NCI-H1417 (cell line): ENCODE results near the gene OSBPL1A.

Experiments used
- DNase-seq, 3 experiments: peaks; one replicate each; lab custom pipeline; 2025; lab: John Stamatoyannopoulos, UW

OSBPL1A gene

GRCh38 chr18:24219561-24220317, 177.9 kb downstream of the OSBPL1A start:
- DNase-seq = peak; percentile 32 to 92 (median 59)

- no peak for DNase-seq
Measured at GRCh38 chr18:24214913-24215312, 182.7 kb downstream of the OSBPL1A start.

GRCh38 chr18:24214144-24214543, 183.5 kb downstream of the OSBPL1A start:
- peak in 1 of 3 experiments; percentile 18 for DNase-seq

DNA sequence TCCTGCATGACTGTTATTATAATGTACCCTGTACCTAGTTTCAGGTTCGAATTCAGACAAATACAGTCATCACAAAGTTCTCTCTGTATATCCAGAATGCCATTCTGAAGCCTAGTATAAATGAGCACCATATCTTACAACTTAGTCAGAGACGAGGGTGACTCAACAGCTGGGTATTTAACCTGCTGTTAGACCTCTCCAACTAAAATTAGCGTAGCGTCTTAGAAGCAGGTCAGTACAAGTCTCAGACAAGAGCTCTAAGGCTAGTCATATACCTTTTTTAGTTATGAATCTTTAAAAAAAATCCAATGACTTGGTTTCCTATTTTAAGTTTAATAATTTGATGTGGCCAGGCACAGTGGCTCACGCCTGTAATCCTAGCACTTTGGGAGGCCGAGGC, 184.7 kb downstream of the OSBPL1A start:
- DNase-seq = no peak

DNA sequence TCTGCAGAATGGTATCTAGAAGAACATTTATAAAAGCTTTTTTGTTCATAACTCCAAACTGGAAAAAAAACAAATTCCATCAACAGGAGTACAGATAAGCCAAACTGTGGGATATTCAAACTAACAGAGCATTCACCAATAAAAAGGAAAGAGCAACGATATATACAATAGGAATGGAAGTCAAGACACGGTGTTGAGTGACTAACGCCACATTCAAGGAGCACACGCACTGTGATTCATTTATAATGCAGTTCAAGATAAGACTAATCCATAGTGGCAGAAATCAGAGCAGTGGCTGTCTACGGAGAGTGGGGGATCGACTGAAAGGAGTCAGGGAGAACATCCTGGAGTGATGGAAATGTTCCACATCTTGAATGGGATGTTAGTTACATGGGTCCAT, 188.1 kb downstream of the OSBPL1A start:
- no peak for DNase-seq

GRCh38 chr18:24208270-24209035, 189.2 kb downstream of the OSBPL1A start:
- peak in 1 of 3 experiments; percentile 12 for DNase-seq

- DNase-seq = no peak
Measured at GRCh38 chr18:24204904-24205303, 192.7 kb downstream of the OSBPL1A start.

DNA sequence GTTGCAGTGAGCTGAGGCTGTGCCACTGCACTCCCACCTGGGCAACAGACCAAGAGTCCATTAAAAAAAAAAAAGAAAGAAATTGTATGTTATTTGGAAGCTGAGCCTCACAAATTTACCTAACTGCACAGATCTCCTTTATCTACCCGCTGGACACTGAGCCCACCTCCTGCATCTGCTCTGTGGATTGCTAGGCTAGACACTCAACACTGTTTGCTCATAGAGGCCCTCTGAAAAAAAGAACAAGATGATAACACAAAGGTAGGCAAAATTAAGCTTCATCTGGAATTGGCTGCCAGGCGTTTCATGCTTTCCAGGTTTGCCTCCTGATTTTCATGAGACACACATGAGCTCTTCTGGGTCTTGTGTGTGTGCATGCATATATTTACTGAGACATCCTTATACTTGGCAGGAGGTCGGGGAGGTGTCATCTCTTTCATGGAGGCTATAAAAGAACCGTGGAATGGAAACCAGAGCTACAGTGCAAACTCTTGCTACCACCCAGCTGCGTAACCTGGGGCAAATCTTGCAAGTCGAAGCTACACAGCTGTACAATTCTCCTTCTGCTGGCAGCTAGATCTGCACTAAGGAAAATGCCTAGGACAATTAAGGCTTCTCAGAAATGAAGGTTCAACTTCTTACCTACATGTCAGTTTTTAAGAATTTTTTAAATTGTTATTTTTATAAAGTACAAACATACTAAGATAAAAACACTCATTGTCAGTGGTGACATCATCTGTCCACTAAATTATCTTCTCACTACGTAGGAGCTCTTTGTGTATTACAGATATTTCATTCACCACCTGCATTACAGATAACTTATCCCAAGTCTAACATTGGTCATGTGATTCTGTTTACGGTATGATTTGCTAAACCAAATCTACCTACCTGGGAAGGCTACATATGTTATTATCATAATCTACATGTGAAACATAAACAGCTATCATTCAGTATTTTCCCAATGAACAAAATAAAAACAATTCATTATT, 195.6 kb downstream of the OSBPL1A start:
- no peak for DNase-seq

DNA sequence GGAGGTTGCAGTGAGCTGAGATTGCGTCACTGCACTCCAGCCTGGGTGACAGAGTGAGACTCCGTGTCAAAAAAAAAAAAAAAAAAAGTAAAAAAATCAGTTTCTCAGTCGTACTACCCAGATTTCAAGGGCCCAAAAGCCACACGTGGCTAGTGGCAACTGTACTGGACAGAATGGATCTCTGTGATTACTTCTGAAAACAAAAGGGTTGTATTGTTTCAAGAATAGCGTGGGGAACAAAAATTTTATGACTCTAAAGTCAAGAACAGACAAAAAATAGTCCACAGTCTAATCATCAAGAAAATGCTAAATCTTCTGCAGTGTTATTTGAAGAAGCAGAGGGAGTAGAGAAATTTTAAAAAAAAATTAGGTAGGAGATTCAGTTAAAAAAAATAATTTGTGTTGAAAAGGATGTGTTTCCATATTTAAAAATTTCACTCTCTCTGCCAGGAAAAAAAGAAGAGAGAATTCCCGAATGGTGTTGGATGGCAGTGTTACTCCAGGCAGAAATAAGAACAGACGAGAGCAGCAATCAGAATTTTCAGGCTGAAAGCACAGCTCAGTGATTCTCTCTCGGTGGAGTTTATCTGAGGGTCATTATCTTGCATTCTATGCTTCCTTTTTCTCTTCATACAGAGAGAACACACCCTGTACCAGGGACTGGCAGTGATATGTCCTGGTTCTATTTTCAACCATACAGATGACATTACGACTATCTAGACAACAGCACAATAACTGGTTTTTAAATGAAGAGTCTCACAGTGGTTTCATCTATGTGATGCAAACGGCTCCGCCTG, 196.9 kb downstream of the OSBPL1A start:
- DNase-seq = no peak

DNA sequence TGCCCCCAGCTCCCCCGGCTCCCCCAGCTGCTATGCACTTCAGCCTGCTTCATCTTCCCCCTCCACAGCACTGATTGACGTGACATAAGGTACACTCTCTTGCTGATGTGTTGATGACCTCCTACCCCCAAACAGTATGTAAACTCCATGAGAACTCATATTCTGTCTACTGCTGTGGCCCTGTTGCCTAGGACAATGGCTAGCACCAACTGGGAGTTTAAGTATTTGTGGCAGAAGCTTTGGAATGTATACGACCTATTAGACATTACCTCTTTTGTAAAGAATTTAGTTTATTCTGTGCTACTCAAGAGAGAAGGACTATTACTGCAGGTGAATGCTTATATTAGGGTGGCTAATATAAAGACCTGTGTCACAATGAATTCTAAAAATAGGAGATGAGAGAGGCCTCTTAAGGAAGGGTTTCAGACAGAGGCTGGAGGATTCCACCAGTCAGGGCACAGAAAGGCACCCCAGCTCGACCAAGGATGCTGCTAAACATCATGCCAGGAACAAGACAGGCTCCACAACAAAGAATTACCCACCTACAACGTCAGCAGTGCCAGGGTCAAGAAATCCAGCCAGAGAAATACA, 198.2 kb downstream of the OSBPL1A start:
- DNase-seq = no peak

DNA sequence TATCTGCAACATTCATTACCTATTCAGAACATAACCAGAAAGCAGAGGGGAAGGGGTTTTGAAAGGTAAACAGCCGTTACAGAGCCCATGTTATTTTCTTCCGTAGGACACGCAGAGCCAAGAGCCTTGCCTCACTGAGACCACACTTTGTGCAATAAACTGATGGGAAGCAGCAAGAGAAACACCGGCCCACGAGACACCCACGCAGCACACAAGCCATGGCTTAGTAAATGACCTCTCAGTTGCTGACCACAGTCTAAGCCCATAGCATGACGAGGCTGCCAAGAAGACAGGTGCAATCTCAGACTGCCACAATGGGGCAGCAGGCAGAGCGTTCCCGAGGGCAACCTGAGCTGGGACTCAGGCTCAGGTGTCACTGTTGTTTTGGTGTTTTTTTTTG, 199.2 kb downstream of the OSBPL1A start:
- no peak for DNase-seq

- no peak for DNase-seq
Measured at GRCh38 chr18:24197412-24197811, 200.2 kb downstream of the OSBPL1A start.

DNA sequence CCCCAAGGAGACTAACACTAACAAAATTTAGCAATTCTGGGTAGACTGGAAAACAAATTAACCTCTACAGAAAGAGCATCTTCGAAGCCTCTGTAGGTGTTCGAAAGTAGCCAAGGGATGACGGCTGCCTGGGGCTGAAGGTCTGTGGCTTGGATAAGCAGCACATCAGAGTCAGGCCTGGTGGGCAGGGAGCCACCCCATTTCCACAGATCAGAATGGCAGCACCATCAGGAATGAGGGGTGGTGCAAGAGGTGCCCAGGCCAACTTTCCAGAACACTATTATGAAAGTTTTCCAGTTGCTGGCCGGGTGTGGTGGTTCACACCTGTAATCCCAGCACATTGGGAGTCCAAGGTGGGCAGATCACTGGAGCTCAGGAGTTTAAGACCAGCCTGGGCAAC, 200.9 kb downstream of the OSBPL1A start:
- no peak for DNase-seq

- no peak for DNase-seq
Measured at GRCh38 chr18:24195296-24196053, 202.1 kb downstream of the OSBPL1A start.

- DNase-seq = no peak
Measured at GRCh38 chr18:24190590-24190989, 207.0 kb downstream of the OSBPL1A start.

DNA sequence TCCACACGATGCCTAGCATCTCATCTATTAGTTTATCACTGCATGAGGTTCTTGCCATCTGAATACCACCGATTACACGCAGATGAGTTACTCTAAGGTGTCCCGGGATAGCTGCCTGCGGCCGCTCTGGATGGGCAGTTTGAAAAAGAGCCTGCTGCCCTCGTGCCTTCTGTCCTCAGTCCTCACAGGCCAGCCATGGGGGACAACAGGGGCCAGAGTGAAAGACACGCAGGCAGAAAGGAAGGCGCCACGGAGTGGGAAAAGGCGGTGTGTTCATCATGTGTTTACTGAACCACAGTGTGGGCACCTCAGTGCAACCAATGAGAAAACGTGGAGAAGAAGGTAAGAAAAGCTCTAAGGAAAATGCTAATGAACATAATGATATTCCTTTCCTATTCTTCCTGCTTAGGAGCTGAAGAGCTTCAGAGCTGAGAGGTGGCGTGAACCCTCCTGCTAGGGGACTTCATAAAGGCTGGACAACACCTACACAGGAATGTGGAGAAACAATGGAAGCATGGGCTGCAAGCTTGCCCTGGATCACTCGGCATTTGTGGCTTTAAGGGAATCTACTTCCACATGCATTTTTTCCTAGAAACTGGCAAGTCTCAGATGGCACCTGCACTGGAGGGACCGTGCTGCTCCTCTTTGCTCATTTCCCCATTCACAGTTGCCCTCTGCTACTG, 207.8 kb downstream of the OSBPL1A start:
- DNase-seq = no peak

GRCh38 chr18:24189007-24189528, 208.6 kb downstream of the OSBPL1A start:
- DNase-seq = no peak

- no peak for DNase-seq
Measured at GRCh38 chr18:24188120-24188519, 209.5 kb downstream of the OSBPL1A start.

DNA sequence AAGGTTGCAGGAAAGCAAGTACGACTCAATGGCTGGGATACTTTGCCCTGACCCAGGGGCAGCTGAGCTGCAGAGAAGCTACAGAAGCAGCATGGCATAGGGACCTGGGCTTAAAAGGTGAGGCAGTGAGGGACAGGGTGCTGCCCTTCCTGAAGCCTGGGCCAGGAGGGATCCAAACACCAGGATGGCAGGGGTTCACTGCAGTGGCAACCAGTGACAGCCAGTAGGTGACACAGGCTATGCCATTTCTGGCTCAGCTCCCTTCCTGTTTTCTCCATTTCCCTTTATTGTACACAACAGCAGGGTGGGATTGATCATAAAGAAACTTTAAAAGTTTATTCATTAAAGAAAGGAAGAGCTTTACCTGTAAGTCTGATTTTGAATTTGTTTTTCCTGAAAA, 209.9 kb downstream of the OSBPL1A start:
- no peak for DNase-seq
